GM19468 (cell line): ENCODE measurements around the gene LENG9.
"Not testable (repeated sequence)": the region's sequence is repeated elsewhere in the genome, so short reads cannot be mapped to it uniquely, and the experiment has no call there.

Source experiments
- ATAC-seq: cut with Tn5 transposase; IDR thresholded peaks from one replicate; pipeline ENCODE4 v1.9.1; 2021; ENCODE audit warnings: mild to moderate bottlenecking, moderate library complexity, moderate number of reproducible peaks; ENCODE audit not compliant: unreplicated experiment; ENCODE audit errors: extremely low read depth

LENG9 gene

DNA sequence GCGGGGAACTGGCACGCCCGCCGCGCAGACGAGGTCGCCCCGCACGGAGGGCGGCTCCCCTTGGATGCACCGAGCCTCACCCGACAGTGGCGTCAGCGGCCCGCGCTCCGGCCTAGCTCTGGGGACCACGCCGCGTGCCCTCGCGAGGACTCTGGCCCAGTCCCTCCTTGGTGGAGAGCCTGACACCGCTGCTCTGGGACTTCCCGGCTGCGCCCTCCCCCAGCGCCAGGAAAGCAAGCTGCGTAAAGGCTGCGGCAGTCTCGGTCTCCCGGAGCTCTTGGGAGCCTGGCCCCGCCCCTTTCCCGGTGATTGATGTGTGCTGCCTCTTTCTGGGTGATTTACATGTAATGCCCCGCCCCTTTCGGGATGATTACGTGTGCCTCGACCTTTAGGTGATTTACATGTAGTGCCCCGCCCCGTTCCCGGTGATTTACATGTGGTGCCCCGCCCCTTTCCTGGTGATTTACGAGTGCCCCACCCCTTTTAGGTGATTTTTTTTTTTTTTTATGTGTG, at the start of gene LENG9:
Gene LENG9 (minus strand): TSS at position 248 of the 513 bp plus-strand sequence. CDS start 252 bp downstream, outside the sequence.
- peak; percentile 23 for ATAC-seq

DNA sequence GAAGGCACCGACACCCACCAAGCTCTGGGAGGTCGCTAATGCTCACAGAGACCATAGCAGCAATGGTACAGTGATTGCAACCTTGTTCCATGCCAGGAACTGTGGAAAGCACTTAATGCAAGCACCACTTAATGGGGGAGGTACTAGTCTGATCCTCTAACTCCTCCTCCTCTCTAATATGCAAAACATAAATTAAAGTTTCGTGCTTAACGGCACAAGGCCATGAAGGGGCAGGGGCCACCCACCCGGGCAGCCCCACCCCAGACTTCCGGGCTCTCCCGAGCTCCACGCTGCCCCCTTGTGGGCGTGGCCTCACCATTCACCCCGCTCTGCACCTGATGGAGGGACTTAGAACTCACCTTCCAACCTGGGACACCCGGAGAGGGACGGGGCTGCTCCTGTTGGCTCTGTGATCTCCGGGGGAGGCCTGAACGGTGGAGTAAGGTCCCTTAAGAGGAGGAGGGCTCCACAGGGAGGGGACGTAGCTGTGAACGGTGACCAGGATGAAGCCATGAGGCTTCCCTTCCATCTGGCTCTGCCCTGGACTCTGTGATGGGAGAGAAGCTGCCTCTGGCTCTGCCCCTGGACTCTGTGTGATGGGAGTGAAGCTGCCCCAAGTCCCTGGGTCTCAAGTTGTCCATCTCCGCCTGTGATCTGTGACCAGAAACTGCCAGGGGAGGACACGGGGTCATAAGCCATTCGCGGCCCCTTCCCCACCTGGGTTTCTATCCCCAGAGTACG, 45.8 kb upstream of the LENG9 start:
- ATAC-seq: not testable (repeated sequence)

DNA sequence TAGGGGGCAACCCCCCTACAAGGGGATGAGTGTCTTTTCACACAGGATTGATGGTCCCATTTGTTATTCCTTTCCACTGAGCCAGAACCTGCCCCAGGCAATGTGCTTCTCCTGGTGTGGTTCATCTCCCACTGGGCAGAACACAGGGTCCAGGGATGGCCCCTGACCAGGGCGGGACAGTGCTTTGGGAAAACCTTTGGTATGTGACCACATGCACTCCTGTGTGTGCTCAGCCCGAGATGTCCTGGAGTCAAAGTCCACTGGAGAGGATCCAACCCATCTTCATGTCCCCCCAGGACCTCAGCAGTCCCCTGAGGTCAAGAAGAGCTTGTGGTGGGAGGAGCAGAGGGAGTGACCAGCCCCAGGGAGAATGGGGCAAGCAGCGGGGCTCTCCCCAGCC, 44.9 kb upstream of the LENG9 start:
- not testable (repeated sequence) for ATAC-seq

DNA sequence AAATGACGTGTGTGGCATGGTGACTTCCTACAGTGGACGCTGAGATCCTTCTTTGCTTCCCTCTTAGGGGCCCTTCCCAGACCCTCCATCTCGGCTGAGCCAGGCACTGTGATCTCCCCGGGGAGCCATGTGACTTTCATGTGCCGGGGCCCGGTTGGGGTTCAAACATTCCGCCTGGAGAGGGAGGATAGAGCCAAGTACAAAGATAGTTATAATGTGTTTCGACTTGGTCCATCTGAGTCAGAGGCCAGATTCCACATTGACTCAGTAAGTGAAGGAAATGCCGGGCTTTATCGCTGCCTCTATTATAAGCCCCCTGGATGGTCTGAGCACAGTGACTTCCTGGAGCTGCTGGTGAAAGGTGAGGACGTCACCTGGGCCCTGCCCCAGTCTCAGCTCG, 44.2 kb upstream of the LENG9 start:
- no peak for ATAC-seq

DNA sequence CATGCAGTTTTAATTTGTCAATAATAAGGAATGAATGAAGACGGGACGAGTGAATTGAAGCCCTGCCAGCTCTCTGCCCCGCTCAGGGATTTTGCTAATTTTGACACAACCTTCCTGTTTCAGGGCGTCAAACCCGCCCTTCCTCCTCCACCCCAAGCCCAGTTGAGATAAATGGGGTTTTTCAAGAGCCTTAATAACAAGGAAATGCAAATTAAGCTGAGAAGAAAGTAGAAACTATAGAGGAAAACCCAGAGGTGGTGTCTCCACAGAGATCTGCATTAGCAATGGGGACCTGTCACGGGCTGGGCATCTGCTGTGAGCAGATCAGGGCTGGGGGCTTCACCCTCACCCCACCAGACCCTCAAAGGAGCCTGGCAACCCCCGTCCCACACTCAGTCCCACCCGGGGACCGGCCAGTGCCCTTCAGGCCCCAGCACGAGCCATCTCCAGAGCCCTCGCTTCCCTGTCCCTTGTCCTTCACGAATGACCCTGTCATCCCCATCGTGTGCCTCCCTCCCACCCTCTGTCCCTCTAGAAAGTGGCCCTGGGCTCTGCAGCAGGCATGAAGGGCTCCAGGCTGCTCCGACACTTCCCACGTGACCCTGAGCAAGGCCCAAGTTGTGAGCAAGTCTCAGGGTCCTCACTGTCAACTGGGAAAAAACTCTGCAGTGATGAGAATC, 43.6 kb upstream of the LENG9 start:
- not testable (repeated sequence) for ATAC-seq

DNA sequence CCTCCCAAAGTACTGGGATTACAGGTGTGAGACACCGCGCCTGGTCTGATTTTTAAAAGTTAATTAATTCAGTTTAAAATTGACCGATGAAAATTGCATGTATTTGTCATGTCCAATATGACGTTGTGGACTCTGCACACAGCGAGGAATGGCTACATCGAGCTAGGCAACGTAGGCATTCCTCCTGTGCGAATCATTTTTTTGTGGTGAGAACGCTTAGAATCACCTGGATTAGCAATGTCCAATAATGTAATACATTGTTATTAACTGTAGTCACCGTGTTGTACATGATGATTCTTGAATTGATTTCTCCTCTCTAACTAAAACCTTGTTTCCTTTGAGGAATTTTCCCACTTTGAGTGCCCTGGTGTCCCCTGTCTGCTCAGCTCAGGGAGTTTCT, 42.5 kb upstream of the LENG9 start:
- ATAC-seq: no peak

DNA sequence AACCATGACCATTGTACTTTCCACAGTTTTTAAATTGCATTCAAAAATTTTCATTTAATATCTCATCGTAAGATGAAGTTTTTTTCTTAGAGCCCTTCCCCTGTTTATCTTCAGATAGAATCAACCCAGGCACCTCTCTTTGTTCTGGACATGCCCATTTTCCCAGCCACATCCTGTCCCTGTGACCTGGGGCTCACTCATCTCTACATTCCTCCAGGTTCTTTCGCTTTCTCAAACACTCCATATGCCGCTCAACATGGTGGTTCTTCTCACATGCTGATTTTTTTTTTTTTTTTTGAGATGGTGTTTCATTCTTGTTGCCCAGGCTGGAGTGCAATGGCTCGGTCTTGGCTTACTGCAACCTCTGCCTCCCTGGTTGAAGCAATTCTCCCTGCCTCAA, 42.0 kb upstream of the LENG9 start:
- ATAC-seq: not testable (repeated sequence)

DNA sequence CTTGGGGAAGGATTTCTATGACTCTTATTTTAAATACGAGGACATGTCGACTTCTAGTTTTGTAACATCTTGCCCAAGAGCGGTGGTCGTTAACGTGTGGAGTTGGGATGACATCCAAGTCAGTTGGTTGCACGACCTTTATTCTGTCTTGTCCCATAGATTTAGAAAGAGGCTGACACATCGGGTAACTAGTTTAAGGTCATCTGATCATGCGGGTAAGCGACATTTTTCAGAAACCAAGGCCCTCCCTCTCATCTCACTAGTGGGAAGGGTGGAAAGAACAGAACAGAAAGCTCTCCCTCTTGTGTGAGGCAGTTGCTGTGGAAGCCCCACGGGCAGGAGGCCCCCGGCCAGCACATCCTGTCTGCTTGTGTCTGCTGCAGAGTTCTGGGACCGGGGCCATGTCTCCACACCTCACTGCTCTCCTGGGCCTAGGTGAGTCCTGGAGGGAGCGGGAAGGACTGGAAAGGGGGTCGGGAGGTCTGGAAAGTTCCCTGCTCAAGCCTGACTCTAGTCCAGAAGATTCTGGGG, 39.0 kb upstream of the LENG9 start, which contains the start of gene LAIR2:
Gene LAIR2 (plus strand): TSS at position 314 of the 531 bp plus-strand sequence. CDS start 88 bp downstream, at position 402.
- ATAC-seq: no peak

DNA sequence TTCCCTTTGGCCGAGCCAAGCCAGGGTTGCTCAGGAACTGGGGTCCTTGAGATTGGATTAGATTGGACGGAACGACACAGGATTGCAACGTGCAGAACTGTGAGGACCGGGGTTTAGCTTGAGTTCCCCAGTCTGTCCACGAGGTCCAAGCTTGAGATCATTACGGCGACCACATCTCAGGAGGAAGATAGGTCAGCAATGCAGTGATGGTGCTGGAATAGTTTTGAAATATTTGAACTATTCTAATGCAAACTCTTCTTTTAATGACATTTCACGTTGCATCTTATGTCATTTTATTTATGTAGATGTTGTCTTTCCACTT, 34.8 kb upstream of the LENG9 start:
- ATAC-seq: not testable (repeated sequence)

DNA sequence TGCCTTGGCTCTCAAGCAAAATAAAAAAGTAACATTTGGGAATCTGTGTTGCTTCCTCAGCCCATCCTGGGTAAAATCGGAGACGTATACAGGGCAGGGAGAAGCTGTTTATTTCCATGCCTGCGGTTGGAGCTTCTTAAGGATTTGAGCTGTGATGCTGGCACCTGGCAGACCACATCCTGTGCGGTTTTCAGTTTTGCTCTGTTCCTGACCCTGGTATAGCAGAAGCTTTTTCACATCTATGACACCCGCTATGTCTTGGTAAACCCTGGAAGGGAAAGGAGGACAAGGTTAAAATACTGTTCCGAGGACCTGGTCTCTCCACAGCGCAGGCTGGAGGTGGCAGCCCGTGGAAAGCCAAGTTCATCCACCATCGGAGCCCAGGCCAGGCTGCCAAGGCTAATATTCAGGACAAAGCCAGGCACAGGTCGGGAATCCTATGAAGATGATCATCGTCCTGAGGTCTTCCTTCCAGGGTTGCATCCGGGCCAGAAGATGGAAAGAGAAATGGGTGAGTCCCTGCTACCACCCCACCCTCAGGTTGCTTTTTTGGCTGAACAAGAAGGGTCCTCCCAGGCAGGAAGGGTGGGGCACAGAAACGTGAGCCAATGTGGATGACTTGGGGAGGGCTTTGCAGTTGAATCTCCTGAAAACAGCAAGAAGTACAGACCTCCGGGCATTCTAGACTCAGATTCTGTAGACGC, 34.3 kb upstream of the LENG9 start:
- not testable (repeated sequence) for ATAC-seq

DNA sequence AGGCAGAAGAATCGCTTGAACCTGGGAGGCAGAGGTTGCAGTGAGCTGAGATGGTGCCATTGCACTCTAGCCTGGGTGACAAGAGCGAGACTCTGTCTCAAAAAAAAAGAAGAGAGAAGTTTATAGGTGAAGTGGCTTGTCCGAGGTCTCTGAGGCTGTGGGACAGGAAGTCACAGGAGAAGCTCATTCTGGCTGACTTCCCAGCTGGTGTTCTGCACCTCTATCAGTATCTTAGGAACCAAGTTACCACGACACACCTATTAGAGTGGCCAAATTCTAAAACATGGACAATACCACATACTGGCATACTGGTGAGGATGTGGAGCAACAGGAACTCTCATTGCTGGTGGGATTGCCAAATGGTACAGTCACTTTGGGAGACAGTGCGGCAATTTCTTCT, 31.7 kb upstream of the LENG9 start:
- not testable (repeated sequence) for ATAC-seq

DNA sequence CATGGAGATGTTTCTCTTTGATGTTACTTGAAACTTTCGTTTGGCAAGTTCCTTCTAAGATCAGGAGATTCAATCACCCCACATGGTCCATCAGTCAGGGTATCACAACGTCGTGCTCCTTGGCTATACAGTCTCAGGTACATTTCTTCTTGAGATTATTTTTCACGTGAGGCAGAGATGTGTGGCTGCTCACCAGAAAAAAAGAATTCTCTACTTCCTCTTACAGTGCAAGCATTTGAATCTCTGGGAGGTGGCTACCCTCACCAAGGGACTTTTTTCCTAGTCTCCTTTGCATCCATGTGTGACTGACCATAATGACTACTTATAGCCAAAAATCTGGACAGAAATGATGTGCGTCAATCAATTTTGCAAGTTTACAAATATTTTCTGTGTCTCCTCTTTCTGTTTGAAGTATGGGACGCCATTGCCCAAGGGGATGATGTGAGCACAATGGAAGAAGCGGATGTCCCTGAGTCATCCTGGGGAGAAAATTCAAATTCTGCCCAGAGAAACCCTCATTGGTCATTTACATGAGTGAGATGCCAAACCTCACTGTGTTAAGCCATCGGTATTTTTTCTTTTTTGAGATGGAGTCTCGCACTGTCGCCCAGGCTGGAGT, 30.5 kb upstream of the LENG9 start:
- no peak for ATAC-seq

DNA sequence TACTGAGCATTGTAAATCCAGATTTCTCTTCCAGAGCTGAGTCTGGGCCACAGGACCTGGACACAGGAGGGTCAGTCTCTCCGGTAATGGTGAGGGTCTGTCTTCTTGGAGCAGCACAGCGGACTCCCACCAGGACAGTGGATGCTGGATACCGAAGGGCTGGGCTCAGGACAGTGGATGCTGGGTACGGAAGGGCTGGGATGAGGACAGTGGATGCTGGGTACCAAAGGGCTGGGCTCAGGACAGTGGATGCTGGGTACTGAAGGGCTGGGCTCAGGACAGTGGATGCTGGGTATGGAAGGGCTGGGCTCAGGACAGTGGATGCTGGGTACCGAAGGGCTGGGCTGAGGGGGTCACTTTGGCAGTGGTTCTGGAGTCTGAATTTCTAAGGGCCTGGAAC, 29.5 kb upstream of the LENG9 start:
- ATAC-seq: not testable (repeated sequence)

DNA sequence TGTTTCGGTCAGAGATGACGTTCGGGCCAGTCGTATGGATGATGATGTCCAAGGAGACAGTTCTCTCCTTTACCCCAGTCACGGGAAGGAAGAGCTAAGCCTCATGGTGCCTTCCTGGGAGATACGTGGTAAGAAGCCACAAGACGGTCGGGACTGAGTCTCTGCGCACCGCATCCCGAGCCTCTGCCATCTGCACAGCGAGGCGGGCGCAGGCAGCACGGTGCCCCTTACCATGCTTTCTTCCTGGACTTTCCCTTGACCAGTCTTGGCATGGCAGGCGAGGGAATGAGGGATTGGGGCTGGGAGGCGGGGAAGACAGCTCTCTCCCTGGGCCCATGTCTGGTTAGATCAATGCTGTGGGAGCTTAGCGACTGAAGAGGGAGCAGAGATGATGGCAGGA, 29.0 kb upstream of the LENG9 start:
- no peak for ATAC-seq

DNA sequence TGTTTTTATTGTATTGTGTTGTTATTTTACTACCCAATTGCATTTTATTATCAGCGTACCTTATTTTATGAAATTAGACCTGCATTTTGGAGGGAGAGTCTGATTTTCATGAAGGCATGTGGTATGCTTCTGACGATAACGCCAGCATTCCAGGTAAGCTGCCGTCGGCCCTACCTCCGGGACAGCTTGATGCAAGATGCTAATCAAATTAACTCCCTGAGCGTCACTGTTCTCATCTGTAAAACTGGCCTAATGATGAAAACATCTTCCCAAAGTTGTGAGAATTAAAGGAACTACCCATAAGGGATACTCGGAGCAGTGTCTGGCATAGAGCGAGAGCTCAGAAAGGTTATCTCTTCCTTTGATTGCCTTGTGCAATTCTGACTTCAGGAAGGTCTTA, 26.2 kb upstream of the LENG9 start:
- no peak for ATAC-seq

DNA sequence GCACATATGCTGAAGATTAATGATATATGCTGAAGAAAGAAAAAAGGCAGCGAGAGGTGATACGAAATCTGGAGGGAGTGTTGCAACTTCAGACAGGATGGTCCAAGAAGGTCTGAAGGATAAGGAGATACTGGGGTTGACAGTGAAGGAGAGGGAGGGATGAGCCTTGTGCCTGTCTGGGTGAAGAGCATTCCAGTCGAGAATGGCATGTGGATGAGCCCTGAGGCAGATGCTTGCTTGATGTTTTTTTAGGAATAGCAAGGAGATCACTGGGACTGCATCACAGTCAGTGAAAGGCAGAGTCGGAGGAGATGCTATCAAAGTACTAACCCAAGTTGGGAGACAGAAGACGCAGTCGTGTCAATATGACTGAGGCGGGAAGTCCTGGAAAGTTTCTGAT, 25.8 kb upstream of the LENG9 start:
- no peak for ATAC-seq

DNA sequence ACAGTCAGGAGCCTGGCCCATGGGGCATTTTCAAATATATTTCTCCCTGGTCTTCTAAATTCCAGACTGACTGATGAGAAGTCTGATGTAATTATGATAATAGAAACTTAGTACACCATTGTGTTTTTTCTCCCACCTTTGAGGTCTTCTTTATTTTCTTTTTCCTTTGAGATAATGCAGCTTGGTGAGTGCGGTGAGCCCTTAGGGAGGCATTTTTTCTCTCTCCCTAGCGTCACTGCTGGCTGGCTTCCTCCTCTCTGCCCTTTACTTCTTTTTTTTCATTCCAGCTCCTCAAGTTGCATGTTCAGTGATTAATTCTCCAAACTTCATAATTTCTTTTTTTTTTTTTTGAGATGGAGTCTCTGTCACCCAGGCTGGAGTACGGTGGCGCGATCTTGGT, 22.3 kb upstream of the LENG9 start:
- no peak for ATAC-seq

DNA sequence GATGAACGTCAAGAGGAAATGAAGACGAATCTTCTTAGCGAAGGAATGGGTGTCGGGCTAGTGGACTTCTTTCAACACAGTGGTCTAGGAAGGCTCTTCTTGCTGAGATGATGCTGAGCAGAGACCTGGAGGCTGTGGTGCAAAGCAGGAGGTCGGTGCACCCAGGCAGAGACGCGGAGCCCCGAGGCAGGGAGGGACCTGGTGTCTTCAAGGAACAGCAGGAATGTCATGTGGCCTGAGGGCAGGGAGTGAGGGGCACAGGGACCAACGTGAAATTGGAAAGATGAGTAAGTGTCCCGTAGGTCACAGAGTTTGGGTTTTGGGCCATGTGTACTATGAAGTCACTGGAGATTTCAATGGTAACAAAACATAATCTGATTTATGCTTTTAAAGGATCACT, 20.9 kb upstream of the LENG9 start:
- no peak for ATAC-seq

DNA sequence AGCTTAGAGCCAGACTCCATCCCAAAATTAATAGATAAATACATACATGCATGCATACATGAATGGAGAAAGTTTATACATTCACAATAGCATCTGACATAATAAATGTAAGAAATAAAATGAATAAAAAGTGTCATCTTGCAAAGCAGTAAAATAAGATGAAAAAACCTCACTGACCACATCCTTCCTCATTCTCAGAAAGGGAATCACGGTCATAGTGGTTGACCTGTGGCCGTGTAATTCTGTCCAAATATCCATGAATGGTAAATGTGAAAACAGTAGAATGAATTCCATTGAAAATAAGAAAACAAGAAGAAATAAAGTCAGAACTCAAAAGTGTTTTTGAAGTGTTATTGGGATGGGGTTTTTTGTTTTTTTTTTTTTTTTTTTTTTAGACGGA, 19.3 kb upstream of the LENG9 start:
- no peak for ATAC-seq

DNA sequence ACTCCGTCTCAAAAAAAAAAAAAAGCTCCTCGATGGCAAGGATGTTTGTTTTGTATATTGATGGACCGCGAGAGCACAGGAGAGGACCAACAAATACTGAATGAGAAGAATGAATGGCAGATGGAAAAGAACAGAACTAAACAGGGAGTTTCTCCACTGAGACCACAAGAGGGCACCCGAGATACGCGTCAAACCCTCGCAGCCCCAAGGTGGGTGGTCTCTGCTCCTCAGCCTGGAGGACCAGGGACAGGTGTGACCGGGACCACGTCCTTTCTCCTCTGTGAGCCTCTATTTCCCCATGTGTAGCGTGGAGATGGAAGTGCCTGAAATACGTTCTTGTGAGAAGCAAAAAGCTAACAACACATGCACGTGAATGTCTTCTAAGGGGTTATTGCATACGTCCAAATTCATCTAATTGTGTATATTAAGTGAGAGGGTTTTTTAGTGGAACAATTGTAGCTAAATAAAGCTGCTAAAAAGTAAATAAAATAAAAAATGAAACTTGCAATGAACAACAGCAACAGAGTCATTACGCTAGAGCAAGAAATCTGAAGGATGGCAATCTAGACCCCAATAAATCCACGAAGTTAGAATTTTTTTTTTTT, 17.9 kb upstream of the LENG9 start:
- no peak for ATAC-seq
